ENCODE measurements around the gene ENOX1.

Gene ENOX1

DNA sequence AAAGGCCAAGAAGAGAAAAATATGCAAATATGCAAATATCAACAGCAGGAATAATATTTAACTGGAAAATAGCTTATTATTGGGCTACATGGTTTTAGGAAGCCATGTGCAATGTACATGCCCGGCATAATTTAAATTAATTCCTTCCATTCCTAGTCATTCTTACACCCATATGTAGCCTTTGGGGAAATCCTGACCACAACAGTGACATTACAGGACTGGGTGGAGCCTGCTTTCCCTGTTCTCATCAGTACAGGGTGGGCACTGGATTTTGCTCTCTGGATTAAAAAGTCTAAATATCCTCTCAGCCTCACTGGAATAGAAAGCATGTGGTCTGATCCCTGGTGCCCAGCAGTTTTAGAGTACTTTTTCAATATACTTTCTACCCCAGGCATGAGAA is 565.2 kb downstream of the ENOX1 start:
- TF ChIP-seq CTCF (conservative IDR thresholded peaks at IDR 0.05; ENCODE audit: control insufficient read depth, insufficient read depth, low read depth, low read length): no peak
- DNase-seq (ENCODE audit: low read depth): no peak
- no peak overlapping the region for H3K4me3 ChIP-seq (ENCODE audit: control insufficient read depth, low read depth, low read length)

- no peak for TF ChIP-seq CTCF (conservative IDR thresholded peaks at IDR 0.05; ENCODE audit: control insufficient read depth, insufficient read depth, low read depth, low read length)
- DNase-seq (ENCODE audit: low read depth): no peak
These were observed 565.7 kb downstream of the ENOX1 start for GRCh38 chr13:43220873-43221595.

GRCh38 chr13:43214124-43214523 is 572.6 kb downstream of the ENOX1 start:
- TF ChIP-seq CTCF (conservative IDR thresholded peaks at IDR 0.05; ENCODE audit: control insufficient read depth, insufficient read depth, low read depth, low read length): no peak
- no peak overlapping the region for H3K4me3 ChIP-seq (ENCODE audit: control insufficient read depth, low read depth, low read length)
- DNase-seq (ENCODE audit: low read depth): no peak

More at GRCh38 chr13:43220873-43221595, 565.7 kb downstream of the ENOX1 start:
- H3K4me3 ChIP-seq (ENCODE audit: control insufficient read depth, low read depth, low read length): no peak overlapping the region

DNA sequence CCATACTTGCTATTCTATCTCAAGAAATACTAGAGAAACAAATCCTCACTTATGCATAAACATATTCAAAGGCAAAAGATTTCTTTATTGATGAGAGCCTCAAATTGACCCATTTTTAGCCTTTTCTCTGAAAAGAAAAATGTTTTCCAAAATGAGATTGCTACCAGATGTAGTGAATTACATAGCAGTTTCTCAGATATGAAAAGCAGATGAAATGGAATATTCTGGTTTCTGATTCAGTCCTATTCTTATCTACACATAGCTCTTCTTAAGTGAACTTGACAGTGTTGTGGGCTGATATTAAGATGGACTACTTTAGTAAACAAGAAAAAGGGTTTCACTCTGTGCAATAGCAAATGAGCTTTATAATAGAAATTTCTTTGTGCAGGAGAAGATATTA is 579.9 kb downstream of the ENOX1 start:
- DNase-seq (ENCODE audit: low read depth): no peak
- H3K4me3 ChIP-seq (ENCODE audit: control insufficient read depth, low read depth, low read length): no peak overlapping the region
- no peak for TF ChIP-seq CTCF (conservative IDR thresholded peaks at IDR 0.05; ENCODE audit: control insufficient read depth, insufficient read depth, low read depth, low read length)

DNA sequence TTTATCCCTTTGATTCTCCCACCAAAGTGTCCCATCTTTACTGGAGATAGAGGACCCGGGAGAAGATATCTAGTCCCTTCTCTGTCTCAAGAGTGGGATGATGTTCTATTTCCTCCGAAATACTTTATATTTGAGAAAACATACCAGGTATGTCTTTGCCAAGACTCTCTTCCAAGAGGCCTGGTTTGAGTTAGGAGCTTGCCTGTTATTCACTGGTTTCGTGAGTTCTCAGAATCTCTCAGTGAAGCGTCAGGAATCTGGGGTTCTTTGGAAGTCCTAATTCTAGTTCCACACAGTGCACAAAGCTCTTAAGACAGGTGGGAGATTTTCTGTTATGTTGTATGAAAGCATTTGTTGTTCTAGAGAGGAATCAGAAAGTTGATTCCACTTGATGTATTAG is 581.4 kb downstream of the ENOX1 start:
- no peak for TF ChIP-seq CTCF (conservative IDR thresholded peaks at IDR 0.05; ENCODE audit: control insufficient read depth, insufficient read depth, low read depth, low read length)
- no peak overlapping the region for H3K4me3 ChIP-seq (ENCODE audit: control insufficient read depth, low read depth, low read length)
- DNase-seq (ENCODE audit: low read depth): no peak

GRCh38 chr13:43204591-43204990 is 582.2 kb downstream of the ENOX1 start:
- no peak for DNase-seq (ENCODE audit: low read depth)
- H3K4me3 ChIP-seq (ENCODE audit: control insufficient read depth, low read depth, low read length): no peak overlapping the region
- TF ChIP-seq CTCF (conservative IDR thresholded peaks at IDR 0.05; ENCODE audit: control insufficient read depth, insufficient read depth, low read depth, low read length): no peak

Data from fibroblast of mammary gland (primary cell).